Thyroid gland (tissue), 4 donors: ENCODE data around the gene SHISA9. TPM values are rescaled to one million over a fixed set of nuclear protein-coding genes. Genes with fewer than 3 reads are reported as not detected.

ENCODE experiments used
- DNase-seq, 2 donors: peaks; one replicate each; pipeline ENCODE4 v3.0.0-alpha.2; 2019
- H3K27ac ChIP-seq, 3 donors: fragments of 200-600 bp; sonication (generic); 1 replicate in 2 of 3; 2 replicates in 1 of 3; pipeline ENCODE4 v1.5.1; 2016 to 2019; ENCODE audit warnings: mild to moderate bottlenecking in 1 of 3, moderate library complexity in 1 of 3
- H3K27me3 ChIP-seq: fragments of 200-600 bp; sonication (generic); one replicate; pipeline ENCODE4 v1.5.1; 2019
- H3K36me3 ChIP-seq, 2 donors: fragments of 200-600 bp; sonication (generic); one replicate each; pipeline ENCODE4 v1.5.1; 2016 to 2019
- H3K4me1 ChIP-seq, 2 donors: fragments of 200-600 bp; sonication (generic); one replicate each; pipeline ENCODE4 v1.5.1; 2017 to 2019
- H3K4me3 ChIP-seq, 3 donors: fragments of 200-600 bp; sonication (generic); replicated peaks in 1 of 3; 1 replicate in 2 of 3; 2 replicates in 1 of 3; pipeline ENCODE4 v1.5.1; 2016; ENCODE audit warnings: mild to moderate bottlenecking in 1 of 3
- H3K9me3 ChIP-seq: fragments of 200-600 bp; sonication (generic); one replicate; pipeline ENCODE4 v1.5.1; 2017
- CTCF ChIP-seq, 6 experiments: fragments of 200-600 bp in 3 of 6; fragments of 450-650 bp in 3 of 6; sonication (generic) in 3 of 6; IDR thresholded peaks; one replicate each; pipeline ENCODE4 v1.5.1; 2016 to 2019; ENCODE audit warnings: antibody characterized with exemption in 6 of 6, mild to moderate bottlenecking in 2 of 6, inconsistent platforms in 1 of 6, moderate library complexity in 1 of 6
- POLR2A ChIP-seq, 2 donors: fragments of 450-650 bp; IDR thresholded peaks; one replicate each; pipeline ENCODE4 v1.6.1; 2017; ENCODE audit warnings: antibody characterized with exemption in 2 of 2, mild to moderate bottlenecking in 2 of 2, moderate library complexity in 1 of 2
- WGBS, 2 donors: methylation state at CpG; one replicate each; pipeline ENCODE4 v1.1.5; 2017; 5-methylcytosine and 5-hydroxymethylcytosine counted together
- intact Hi-C: fragments of 100-400 bp; cut with DNase I; formaldehyde crosslinking; loops from one replicate; pipeline ENCODE4 v1.15.1; 2023
- total RNA-seq, 4 donors: library from RNA; depleted of rRNA; stranded (reverse); fragments of >200 nt; gene quantifications; one replicate each; pipeline ENCODE4 v1.2.3, GENCODE V29; 2016

The SHISA9 gene
- total RNA-seq, 4 donors from 2014 or later, result 0.11 to 0.34 (median 0.28) TPM

- H3K27ac ChIP-seq, result no peak overlapping the region
- intact Hi-C loops, result no loop called here
- no peaks in the 10 kb centered on the region for H3K4me1 ChIP-seq
- 79 to 83% methylated on average over 3 of the region's 3 CpGs for WGBS, 2 donors
- H3K27me3 ChIP-seq, result no peaks in the 10 kb centered on the region
- no peak for DNase-seq
- H3K9me3 ChIP-seq, result no peaks in the 10 kb centered on the region
- H3K36me3 ChIP-seq, result no peaks in the 10 kb centered on the region
- no peak overlapping the region for H3K4me3 ChIP-seq
- no peak for TF ChIP-seq CTCF (IDR thresholded peaks at IDR 0.05)
- TF ChIP-seq POLR2A (IDR thresholded peaks at IDR 0.05), result no peak
These were observed 154.1 kb downstream of the SHISA9 start for GRCh38 chr16:13055480-13055879.

GRCh38 chr16:13056607-13057006 is 155.2 kb downstream of the SHISA9 start:
- no peak overlapping the region for H3K4me3 ChIP-seq
- no peaks in the 10 kb centered on the region for H3K27me3 ChIP-seq
- H3K4me1 ChIP-seq, result no peaks in the 10 kb centered on the region
- no peaks in the 10 kb centered on the region for H3K9me3 ChIP-seq
- TF ChIP-seq POLR2A (IDR thresholded peaks at IDR 0.05), result no peak
- no peak for TF ChIP-seq CTCF (IDR thresholded peaks at IDR 0.05)
- WGBS, 2 donors, result 46 to 53% methylated on average over 5 of the region's 5 CpGs
- no peaks in the 10 kb centered on the region for H3K36me3 ChIP-seq
- DNase-seq, result no peak
- no peak overlapping the region for H3K27ac ChIP-seq
- intact Hi-C loops, result no loop called here

- intact Hi-C loops, result no loop called here
- H3K27me3 ChIP-seq, result no peaks in the 10 kb centered on the region
- TF ChIP-seq POLR2A (IDR thresholded peaks at IDR 0.05), result no peak
- TF ChIP-seq CTCF (IDR thresholded peaks at IDR 0.05), result no peak
- no peaks in the 10 kb centered on the region for H3K4me1 ChIP-seq
- H3K36me3 ChIP-seq, result no peaks in the 10 kb centered on the region
- no peak overlapping the region for H3K27ac ChIP-seq
- 68 to 71% methylated on average over 12 to 13 of the region's 13 CpGs for WGBS, 2 donors
- DNase-seq, result no peak
- no peak overlapping the region for H3K4me3 ChIP-seq
- H3K9me3 ChIP-seq, result no peaks in the 10 kb centered on the region
These were observed 159.5 kb downstream of the SHISA9 start for GRCh38 chr16:13060932-13061331.

GRCh38 chr16:13061691-13062090 is 160.3 kb downstream of the SHISA9 start:
- Histone ChIP-seq H3K27ac (no peak overlapping the region), H3K9me3 (no peaks in the 10 kb centered on the region), H3K27me3 (no peaks in the 10 kb centered on the region), H3K4me3 (no peak overlapping the region), H3K4me1 (no peaks in the 10 kb centered on the region), H3K36me3 (no peaks in the 10 kb centered on the region)
- 53 to 56% methylated on average over 9 of the region's 9 CpGs for WGBS, 2 donors
- TF ChIP-seq POLR2A (IDR thresholded peaks at IDR 0.05) (no peak), CTCF (IDR thresholded peaks at IDR 0.05) (no peak)
- intact Hi-C loops, result no loop called here
- DNase-seq, result no peak

GRCh38 chr16:13062219-13062618 is 160.8 kb downstream of the SHISA9 start:
- TF ChIP-seq POLR2A (IDR thresholded peaks at IDR 0.05), result no peak
- TF ChIP-seq CTCF (IDR thresholded peaks at IDR 0.05), result no peak
- intact Hi-C loops, result no loop called here
- Histone ChIP-seq H3K9me3 (no peaks in the 10 kb centered on the region), H3K4me1 (no peaks in the 10 kb centered on the region), H3K4me3 (no peak overlapping the region), H3K27ac (no peak overlapping the region), H3K36me3 (no peaks in the 10 kb centered on the region), H3K27me3 (no peaks in the 10 kb centered on the region)
- no peak for DNase-seq
- 79 to 88% methylated on average over 2 of the region's 2 CpGs for WGBS, 2 donors
